ENCODE measurements around the gene SMIM44. TPM values are rescaled to one million over a fixed set of nuclear protein-coding genes. Genes with fewer than 3 reads are reported as not detected.
A peak's percentile ranks its signal among the peaks of the same experiment; 100 is the strongest.

SMIM44 gene
- total RNA-seq, 1 donor, result not detected

GRCh38 chr19:3462991-3463713 is 20.1 kb downstream of the SMIM44 start:
- peak; percentile 60 for DNase-seq (ENCODE audit: insufficient read length, low spot score, missing footprints)
- peaks cover 28% of the 10 kb centered on the region for H3K36me3 ChIP-seq (ENCODE audit: insufficient read depth, low read length)
- no peak overlapping the region for H3K4me2 ChIP-seq (ENCODE audit: insufficient read depth, low read length)

DNA sequence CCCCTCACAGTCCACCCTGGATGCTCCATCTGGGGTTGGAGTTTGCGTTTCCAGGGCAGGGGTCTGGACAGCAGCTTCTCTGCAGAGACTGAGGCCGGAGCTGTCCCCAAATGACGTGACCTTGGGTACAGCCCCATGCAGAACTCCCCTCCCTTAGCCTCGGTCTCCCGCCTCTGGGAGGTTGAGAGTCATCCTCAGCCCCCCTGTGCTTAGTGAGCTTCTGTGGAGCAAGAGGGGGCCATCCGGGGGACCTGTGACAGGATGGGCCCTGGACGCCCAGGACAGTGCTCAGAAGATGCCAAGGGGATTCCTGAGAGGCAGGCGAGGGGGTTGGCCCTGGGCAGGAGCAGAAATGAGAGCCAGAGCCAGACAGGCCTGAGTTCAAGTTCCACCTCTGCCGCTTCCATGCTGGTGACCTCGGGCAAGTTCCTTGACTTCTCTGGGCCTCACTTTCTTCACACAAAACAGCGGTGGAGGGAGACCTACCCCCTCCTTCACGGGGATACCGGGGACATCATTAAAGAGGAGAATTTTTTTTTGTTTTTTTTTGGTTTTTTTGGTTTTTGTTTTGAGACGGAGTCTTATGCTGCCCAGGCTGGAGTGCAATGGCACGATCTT is 23.2 kb downstream of the SMIM44 start:
- peak overlapping the region; percentile 17 for H3K4me2 ChIP-seq (ENCODE audit: insufficient read depth, low read length)

More at GRCh38 chr19:3462991-3463713, 20.1 kb downstream of the SMIM44 start:
- Histone ChIP-seq H3K4me3 (ENCODE audit: insufficient read depth, low read length) (no peak overlapping the region), H3K27me3 (ENCODE audit: insufficient read depth, low read length) (no peaks in the 10 kb centered on the region), H4K20me1 (ENCODE audit: insufficient read depth, low read length) (peaks cover 31% of the 10 kb centered on the region), H2AFZ (ENCODE audit: low read length) (no peak overlapping the region), H3K4me1 (ENCODE audit: insufficient read depth, low read length) (peaks cover 21% of the 10 kb centered on the region), H3K79me2 (ENCODE audit: insufficient read depth, low read length) (peaks cover 24% of the 10 kb centered on the region), H3K27ac (ENCODE audit: low read depth, low read length) (no peak overlapping the region), H3K9me3 (ENCODE audit: low read depth, low read length) (no peaks in the 10 kb centered on the region)
- no peak for TF ChIP-seq CTCF (IDR thresholded peaks at IDR 0.05; ENCODE audit: extremely low read depth, low read depth, low read length)

GRCh38 chr19:3459089-3459881 is 24.0 kb downstream of the SMIM44 start:
- Histone ChIP-seq H3K27ac (ENCODE audit: low read depth, low read length) (peak overlapping the region; percentile 93), H3K9me3 (ENCODE audit: low read depth, low read length) (no peaks in the 10 kb centered on the region), H2AFZ (ENCODE audit: low read length) (no peak overlapping the region), H3K4me3 (ENCODE audit: insufficient read depth, low read length) (peak overlapping the region; percentile 22), H3K4me1 (ENCODE audit: insufficient read depth, low read length) (peaks cover 33% of the 10 kb centered on the region), H3K79me2 (ENCODE audit: insufficient read depth, low read length) (peaks cover 61% of the 10 kb centered on the region), H3K36me3 (ENCODE audit: insufficient read depth, low read length) (peaks cover 37% of the 10 kb centered on the region), H3K27me3 (ENCODE audit: insufficient read depth, low read length) (no peaks in the 10 kb centered on the region), H3K4me2 (ENCODE audit: insufficient read depth, low read length) (peak overlapping the region; percentile 51), H4K20me1 (ENCODE audit: insufficient read depth, low read length) (peaks cover 51% of the 10 kb centered on the region)
- no peak for TF ChIP-seq CTCF (IDR thresholded peaks at IDR 0.05; ENCODE audit: extremely low read depth, low read depth, low read length)
- peak; percentile 100 for DNase-seq (ENCODE audit: insufficient read length, low spot score, missing footprints)

More for the DNA sequence above, 23.2 kb downstream of the SMIM44 start:
- Histone ChIP-seq H3K27ac (ENCODE audit: low read depth, low read length) (peak overlapping the region; percentile 93), H3K4me3 (ENCODE audit: insufficient read depth, low read length) (peak overlapping the region; percentile 15), H3K36me3 (ENCODE audit: insufficient read depth, low read length) (peaks cover 29% of the 10 kb centered on the region), H4K20me1 (ENCODE audit: insufficient read depth, low read length) (peaks cover 44% of the 10 kb centered on the region), H3K4me1 (ENCODE audit: insufficient read depth, low read length) (peaks cover 33% of the 10 kb centered on the region), H3K79me2 (ENCODE audit: insufficient read depth, low read length) (peaks cover 54% of the 10 kb centered on the region), H3K27me3 (ENCODE audit: insufficient read depth, low read length) (no peaks in the 10 kb centered on the region), H3K9me3 (ENCODE audit: low read depth, low read length) (no peaks in the 10 kb centered on the region), H2AFZ (ENCODE audit: low read length) (no peak overlapping the region)
- TF ChIP-seq CTCF (IDR thresholded peaks at IDR 0.05; ENCODE audit: extremely low read depth, low read depth, low read length), result no peak
- DNase-seq (ENCODE audit: insufficient read length, low spot score, missing footprints), result peak; percentile 63

All from osteoblast (primary cell).